BJ (cell line): ENCODE results near the gene OCSTAMP. TPM values are rescaled to one million over a fixed set of nuclear protein-coding genes. Genes with fewer than 3 reads are reported as not detected.

Experiments
- CTCF ChIA-PET: fragments of 350-600 bp; formaldehyde crosslinking; extraction: SDS; loops from one replicate; lab custom pipeline; 2021; ENCODE audit warnings: antibody characterized with exemption, inconsistent platforms; lab: Yijun Ruan, JAX
- POLR2A ChIA-PET: fragments of 300-600 bp; sonication (Branson Sonifier 250); formaldehyde crosslinking; extraction: SDS; loops from one replicate; lab custom pipeline; 2021; ENCODE audit warnings: antibody characterized with exemption; lab: Charles Lee
- DNase-seq: peaks from one replicate; pipeline ENCODE4 v3.0.0-alpha.2; 2011; ENCODE audit warnings: low read depth
- H3K27me3 ChIP-seq: 2 replicates; pipeline ENCODE4 v1.6.0; 2011; ENCODE audit warnings: low read length; ENCODE audit not compliant: control insufficient read depth, insufficient read depth
- H3K36me3 ChIP-seq: 2 replicates; pipeline ENCODE4 v1.5.1; 2011; ENCODE audit warnings: low read length; ENCODE audit not compliant: control insufficient read depth, insufficient read depth
- H3K4me3 ChIP-seq: 2 replicates; pipeline ENCODE4 v1.5.1; 2011; ENCODE audit warnings: low read depth, mild to moderate bottlenecking, control low read depth, low read length
- CTCF ChIP-seq: IDR thresholded peaks from 2 replicates; pipeline ENCODE4 v1.5.1; 2011; ENCODE audit warnings: low read depth, mild to moderate bottlenecking, control low read depth, inconsistent platforms, low read length, moderate library complexity; ENCODE audit not compliant: insufficient read depth
- polyA plus RNA-seq: library from polyadenylated mRNA; depleted of rRNA; stranded (reverse); fragments of >200 nt; gene quantifications from 2 replicates; pipeline ENCODE4 v1.2.3, GENCODE V29; 2011

OCSTAMP gene
- polyA plus RNA-seq, 1 experiment = not detected

- H3K4me3 ChIP-seq = no peak overlapping the region
- ChIA-PET POLR2A (no interaction called here), CTCF (interaction anchor here (0.7 kb wide), 1 partner anchor 610 kb away, joined by 4 read pairs; no protein-coding TSS in a partner anchor)
- DNase-seq = no peak
- H3K36me3 ChIP-seq = no peaks in the 10 kb centered on the region
- no peak for TF ChIP-seq CTCF
- H3K27me3 ChIP-seq = no peaks in the 10 kb centered on the region
These were observed 42.3 kb upstream of the OCSTAMP start for GRCh38 chr20:46592580-46593362.

- POLR2A ChIA-PET = no interaction called here
- no peak for TF ChIP-seq CTCF
These were observed 40.0 kb upstream of the OCSTAMP start for GRCh38 chr20:46590443-46590842.

GRCh38 chr20:46588532-46589511 is 38.4 kb upstream of the OCSTAMP start:
- CTCF ChIA-PET = no interaction called here
- POLR2A ChIA-PET = no interaction called here
- DNase-seq = no peak

More at GRCh38 chr20:46590443-46590842, 40.0 kb upstream of the OCSTAMP start:
- Histone ChIP-seq H3K4me3 (no peak overlapping the region), H3K27me3 (no peaks in the 10 kb centered on the region), H3K36me3 (no peaks in the 10 kb centered on the region)
- no peak for DNase-seq
- CTCF ChIA-PET = no interaction called here

GRCh38 chr20:46587986-46588385 is 37.5 kb upstream of the OCSTAMP start:
- CTCF ChIA-PET = interaction anchor here (1.0 kb wide), 1 partner anchor 15 kb away, joined by 3 read pairs; no protein-coding TSS in a partner anchor
- POLR2A ChIA-PET = no interaction called here
- H3K27me3 ChIP-seq = no peaks in the 10 kb centered on the region

More at GRCh38 chr20:46588532-46589511, 38.4 kb upstream of the OCSTAMP start:
- no peak for TF ChIP-seq CTCF
- no peaks in the 10 kb centered on the region for H3K27me3 ChIP-seq
- no peaks in the 10 kb centered on the region for H3K36me3 ChIP-seq
- H3K4me3 ChIP-seq = no peak overlapping the region

More at GRCh38 chr20:46587986-46588385, 37.5 kb upstream of the OCSTAMP start:
- DNase-seq = no peak
- no peak overlapping the region for H3K4me3 ChIP-seq
- TF ChIP-seq CTCF = no peak
- H3K36me3 ChIP-seq = no peaks in the 10 kb centered on the region
